ENCODE results near the gene RNASE7.
A peak's percentile ranks its signal among the peaks of the same experiment; 100 is the strongest.

RNASE7 gene

GRCh38 chr14:21084998-21085853 is 43.1 kb downstream of the RNASE7 start:
- DNase-seq (ENCODE audit: insufficient read length, low spot score) (no peak), FAIRE-seq (no peak)
- TF ChIP-seq POLR2A (IDR thresholded peaks at IDR 0.05; ENCODE audit: low read depth, low read length): no peak

DNA sequence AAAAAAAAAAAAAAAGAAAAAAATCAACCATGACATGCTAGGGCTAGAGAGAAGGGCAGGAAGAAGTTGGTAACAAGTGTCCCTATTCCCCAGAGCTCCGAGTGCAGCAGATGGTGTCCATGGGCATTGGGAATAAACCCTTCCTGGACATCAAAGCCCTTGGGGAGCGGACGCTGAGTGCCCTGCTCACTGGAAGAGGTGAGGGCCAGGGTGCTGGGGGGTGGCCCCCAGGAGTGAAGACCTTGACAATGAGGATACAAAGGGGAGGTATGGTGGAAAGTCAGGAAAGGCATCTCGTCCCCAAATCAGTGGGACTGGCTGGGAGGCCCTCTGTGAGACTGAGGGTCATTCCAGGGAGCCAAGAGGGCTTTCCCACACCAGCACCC is 44.7 kb downstream of the RNASE7 start:
- no peak for FAIRE-seq

GRCh38 chr14:21087294-21088091 is 45.3 kb downstream of the RNASE7 start:
- TF ChIP-seq POLR2A (IDR thresholded peaks at IDR 0.05; ENCODE audit: low read depth, low read length): no peak
- DNase-seq (ENCODE audit: insufficient read length, low spot score): peak; percentile 85
- peak; percentile 80 for FAIRE-seq

More for the DNA sequence above, 44.7 kb downstream of the RNASE7 start:
- TF ChIP-seq POLR2A (IDR thresholded peaks at IDR 0.05; ENCODE audit: low read depth, low read length): no peak
- DNase-seq (ENCODE audit: insufficient read length, low spot score): no peak

DNA sequence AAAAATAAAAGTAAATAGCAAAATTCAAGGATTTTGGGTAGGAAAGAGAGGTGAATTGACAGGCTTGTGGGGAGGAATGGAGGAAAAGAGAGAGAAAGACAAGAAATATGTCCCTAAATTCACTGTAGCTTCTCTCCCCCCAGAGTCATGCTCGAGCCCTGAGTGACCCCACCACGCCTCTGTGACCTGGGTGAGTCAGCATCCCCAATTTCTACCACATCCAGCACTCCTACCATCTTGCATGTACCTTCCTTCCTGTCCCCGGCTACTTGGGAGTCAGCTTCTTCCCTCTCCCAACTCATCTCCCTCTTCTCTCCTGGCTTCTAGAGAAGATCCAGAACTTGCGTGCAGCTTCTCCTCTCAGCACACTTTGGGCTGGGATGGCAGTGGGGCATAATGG is 46.5 kb downstream of the RNASE7 start:
- TF ChIP-seq POLR2A (IDR thresholded peaks at IDR 0.05; ENCODE audit: low read depth, low read length): no peak
- DNase-seq (ENCODE audit: insufficient read length, low spot score): no peak
- no peak for FAIRE-seq

- TF ChIP-seq POLR2A (IDR thresholded peaks at IDR 0.05; ENCODE audit: low read depth, low read length): no peak
- FAIRE-seq (no peak), DNase-seq (ENCODE audit: insufficient read length, low spot score) (no peak)
These were observed 47.1 kb downstream of the RNASE7 start for GRCh38 chr14:21089271-21089670.

DNA sequence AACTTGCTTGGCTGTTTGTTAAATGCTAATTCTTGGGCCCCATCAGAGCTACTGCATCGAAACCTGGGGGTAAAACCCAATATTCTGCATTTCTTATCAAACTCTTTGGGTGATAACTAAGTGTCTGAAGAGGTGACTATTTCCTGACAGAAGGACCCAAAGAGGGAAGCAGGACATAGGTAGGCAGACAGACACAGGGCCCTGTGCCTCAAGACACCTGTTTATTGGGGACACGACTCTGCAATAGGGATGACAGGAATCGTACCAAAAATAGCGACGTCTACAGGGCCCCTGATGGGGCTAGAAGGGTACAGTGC is 47.7 kb downstream of the RNASE7 start:
- DNase-seq (ENCODE audit: insufficient read length, low spot score): no peak
- no peak for FAIRE-seq
- no peak for TF ChIP-seq POLR2A (IDR thresholded peaks at IDR 0.05; ENCODE audit: low read depth, low read length)

DNA sequence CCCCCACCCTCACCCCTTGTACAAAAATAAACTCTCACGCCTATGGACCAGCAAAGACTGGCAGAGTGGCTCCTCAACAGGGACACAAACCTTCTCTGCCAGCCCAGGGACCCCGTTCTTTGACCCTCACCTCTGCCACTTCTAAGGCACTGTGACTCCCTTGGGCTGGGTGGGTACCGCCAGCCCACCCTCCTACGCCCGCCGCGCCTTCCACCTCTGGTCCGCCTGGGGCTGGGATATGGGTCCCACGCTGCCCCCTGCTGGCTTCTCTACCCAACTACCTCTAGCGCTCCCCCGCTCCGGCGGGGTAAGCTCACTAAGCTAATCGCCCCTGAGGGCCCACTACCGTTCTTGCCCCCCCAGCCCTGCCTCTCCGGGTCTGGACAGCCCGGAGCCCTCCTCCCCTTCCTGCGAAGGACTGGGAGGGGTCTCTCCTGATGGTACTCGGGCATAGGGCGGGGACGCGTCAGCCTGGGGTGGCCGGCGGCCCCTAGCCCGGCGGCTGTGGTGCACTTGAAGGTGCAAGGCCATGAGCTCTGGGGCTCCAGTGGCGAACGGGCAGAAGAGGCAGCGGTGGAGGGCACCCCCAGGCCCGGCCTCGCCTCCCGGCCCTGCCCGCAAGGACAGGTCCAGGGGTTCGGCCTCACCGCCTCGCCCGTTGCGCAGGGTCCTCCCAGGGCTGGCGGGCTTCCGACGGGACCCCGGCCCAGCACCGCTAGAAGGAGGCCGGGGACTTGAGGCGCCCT is 48.2 kb downstream of the RNASE7 start:
- no peak for TF ChIP-seq POLR2A (IDR thresholded peaks at IDR 0.05; ENCODE audit: low read depth, low read length)
- DNase-seq (ENCODE audit: insufficient read length, low spot score): no peak
- no peak for FAIRE-seq

DNA sequence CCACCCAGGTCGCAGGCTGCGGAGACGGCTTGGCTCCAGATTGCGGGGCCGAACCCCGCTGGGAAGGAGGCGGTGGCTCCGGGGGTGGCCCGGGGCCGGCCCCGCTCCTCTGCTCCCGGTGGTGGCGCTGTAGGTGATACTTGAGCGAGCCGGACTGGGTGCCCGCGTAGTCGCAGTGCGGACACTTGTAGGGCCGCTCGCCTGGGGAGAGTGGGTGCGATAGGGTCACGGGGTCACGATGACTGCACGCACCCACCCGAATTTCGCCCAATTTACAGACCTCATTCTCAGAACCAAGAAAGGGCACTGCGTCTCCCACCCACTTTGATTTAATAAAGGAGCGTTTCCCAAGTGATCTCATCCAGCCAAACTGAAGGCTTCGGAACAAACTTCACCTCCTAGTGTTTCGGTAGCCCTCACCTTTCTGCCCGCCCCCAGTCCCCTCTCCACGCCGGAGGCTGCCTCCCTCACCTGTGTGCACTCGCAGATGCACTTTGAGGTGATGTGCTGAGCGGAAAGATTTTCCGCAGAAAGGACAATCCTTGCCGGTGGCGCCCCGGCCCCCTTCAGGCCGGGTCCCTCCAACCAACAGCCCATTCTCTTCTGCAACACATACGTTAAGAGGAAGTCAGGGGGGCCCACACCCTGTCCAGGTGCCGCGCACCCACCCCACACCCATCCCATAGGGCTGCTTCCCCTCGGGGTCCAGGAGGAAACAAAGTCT is 48.9 kb downstream of the RNASE7 start:
- FAIRE-seq: no peak
- no peak for TF ChIP-seq POLR2A (IDR thresholded peaks at IDR 0.05; ENCODE audit: low read depth, low read length)
- no peak for DNase-seq (ENCODE audit: insufficient read length, low spot score)

GRCh38 chr14:21091821-21092272 is 49.7 kb downstream of the RNASE7 start:
- TF ChIP-seq POLR2A (IDR thresholded peaks at IDR 0.05; ENCODE audit: low read depth, low read length): no peak
- FAIRE-seq (no peak), DNase-seq (ENCODE audit: insufficient read length, low spot score) (no peak)

- no peak for FAIRE-seq
- no peak for TF ChIP-seq POLR2A (IDR thresholded peaks at IDR 0.05; ENCODE audit: low read depth, low read length)
- peak; percentile 71 for DNase-seq (ENCODE audit: insufficient read length, low spot score)
These were observed 50.3 kb downstream of the RNASE7 start for GRCh38 chr14:21092273-21093011.

- no peak for TF ChIP-seq POLR2A (IDR thresholded peaks at IDR 0.05; ENCODE audit: low read depth, low read length)
- no peak for FAIRE-seq
- no peak for DNase-seq (ENCODE audit: insufficient read length, low spot score)
These were observed 50.9 kb downstream of the RNASE7 start for GRCh38 chr14:21093018-21093417.

Measured in H54 (cell line).